Suppressor macrophage treated with lipopolysaccharide for 4 hours (primary cell): ENCODE results near the gene CDCA5.

Source experiments
- DNase-seq: peaks from one replicate; pipeline ENCODE4 v3.0.0-alpha.2; 2020

CDCA5 gene

GRCh38 chr11:65067446-65067845, 16.4 kb downstream of the CDCA5 start:
- DNase-seq, result no peak

- no peak for DNase-seq
These were observed 17.0 kb downstream of the CDCA5 start for GRCh38 chr11:65066805-65067291.

- DNase-seq, result no peak
These were observed 17.5 kb downstream of the CDCA5 start for GRCh38 chr11:65066315-65066714.

GRCh38 chr11:65065851-65066250, 18.0 kb downstream of the CDCA5 start:
- no peak for DNase-seq

- DNase-seq, result no peak
These were observed 19.0 kb downstream of the CDCA5 start for GRCh38 chr11:65064847-65065240.

- no peak for DNase-seq
These were observed 20.3 kb downstream of the CDCA5 start for GRCh38 chr11:65063532-65063931.

GRCh38 chr11:65060913-65061408, 22.9 kb downstream of the CDCA5 start:
- DNase-seq, result no peak

- DNase-seq, result no peak
These were observed 23.6 kb downstream of the CDCA5 start for GRCh38 chr11:65059959-65060824.

- DNase-seq, result no peak
These were observed 24.3 kb downstream of the CDCA5 start for GRCh38 chr11:65059523-65059922.

GRCh38 chr11:65058419-65059054, 25.3 kb downstream of the CDCA5 start, which contains the start of gene NAALADL1:
NAALADL1 (minus strand) TSS chr11:65058553; CDS start chr11:65058521, 32 bp downstream.
- DNase-seq, result no peak

GRCh38 chr11:65058012-65058411, 25.8 kb downstream of the CDCA5 start:
- DNase-seq, result no peak

GRCh38 chr11:65057526-65057925, 26.3 kb downstream of the CDCA5 start:
- DNase-seq, result no peak

- no peak for DNase-seq
These were observed 26.8 kb downstream of the CDCA5 start for GRCh38 chr11:65056999-65057398.

- DNase-seq, result no peak
These were observed 28.3 kb downstream of the CDCA5 start for GRCh38 chr11:65055538-65055937.

- DNase-seq, result no peak
These were observed 29.9 kb downstream of the CDCA5 start for GRCh38 chr11:65053827-65054508.

GRCh38 chr11:65051398-65051858, 32.4 kb downstream of the CDCA5 start:
- DNase-seq, result no peak

- no peak for DNase-seq
These were observed 36.0 kb downstream of the CDCA5 start for GRCh38 chr11:65047581-65048422.

GRCh38 chr11:65045728-65046127, 38.1 kb downstream of the CDCA5 start:
- no peak for DNase-seq

GRCh38 chr11:65045061-65045460, 38.8 kb downstream of the CDCA5 start:
- no peak for DNase-seq

- DNase-seq, result peak; percentile 78
These were observed 39.8 kb downstream of the CDCA5 start for GRCh38 chr11:65043881-65044501.

- no peak for DNase-seq
These were observed 40.9 kb downstream of the CDCA5 start for GRCh38 chr11:65042891-65043290.
